ENCODE results near the gene LONP2.
"Not testable (repeated sequence)": the region's sequence is repeated elsewhere in the genome, so short reads cannot be mapped to it uniquely, and the experiment has no call there.

Gene LONP2

DNA sequence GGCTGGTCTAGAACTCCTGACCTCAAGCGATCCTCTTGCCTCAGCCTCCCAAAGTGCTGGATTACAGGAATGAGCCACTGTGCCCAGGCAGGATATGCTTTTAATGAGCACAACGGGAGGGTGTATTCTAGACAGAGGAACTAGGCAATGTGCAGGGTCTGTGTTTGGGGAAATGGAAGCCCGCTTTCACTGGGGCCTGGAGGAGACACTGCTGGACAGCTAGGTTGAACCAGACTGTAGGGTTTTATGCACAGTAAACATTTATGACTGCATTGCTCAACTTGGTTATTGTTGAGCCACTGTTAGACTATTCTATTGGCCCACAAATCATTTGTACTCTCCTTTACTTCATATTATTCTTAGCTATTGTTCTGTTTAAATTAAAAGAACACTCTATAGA lies 151.3 kb downstream of the LONP2 start:
- DNase-seq, result no peak

DNA sequence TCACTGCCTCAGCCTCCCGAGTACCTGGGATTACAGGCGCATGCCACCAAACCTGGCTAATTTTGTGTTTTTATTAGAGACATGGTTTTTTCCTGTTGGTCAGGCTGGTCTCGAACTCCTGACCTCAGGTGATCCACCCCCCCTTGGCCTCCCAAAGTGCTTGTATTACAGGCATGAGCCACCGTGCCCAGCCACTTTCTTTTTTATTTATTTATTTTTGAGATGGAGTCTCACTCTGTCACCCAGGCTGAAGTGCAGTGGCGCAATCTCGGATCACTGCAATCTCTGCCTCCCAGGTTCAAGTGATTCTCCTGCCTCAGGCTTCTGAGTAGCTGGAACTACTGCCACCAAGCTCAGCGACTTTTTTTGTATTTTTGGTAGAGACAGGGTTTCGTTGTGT lies 158.4 kb downstream of the LONP2 start:
- DNase-seq, result not testable (repeated sequence)

DNA sequence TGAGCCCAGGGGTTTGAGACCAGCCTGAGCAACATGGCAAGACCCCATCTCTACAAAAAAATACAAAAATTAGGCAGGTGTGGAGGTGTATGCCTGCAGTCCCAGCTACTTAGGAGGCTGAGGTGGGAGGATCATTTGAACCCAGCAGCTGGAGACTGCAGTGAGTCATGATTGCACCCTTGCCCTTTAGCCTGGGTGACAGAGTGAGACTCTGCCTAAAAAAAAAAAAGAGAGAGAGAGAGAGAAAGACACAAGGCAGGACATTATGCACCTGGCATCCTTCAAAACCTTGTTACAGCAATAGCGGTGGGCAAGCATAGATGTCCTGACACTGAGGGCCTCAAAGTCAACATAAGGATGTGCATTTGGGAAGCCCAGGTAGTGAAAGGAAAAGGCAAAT lies 161.1 kb downstream of the LONP2 start:
- DNase-seq, result no peak

DNA sequence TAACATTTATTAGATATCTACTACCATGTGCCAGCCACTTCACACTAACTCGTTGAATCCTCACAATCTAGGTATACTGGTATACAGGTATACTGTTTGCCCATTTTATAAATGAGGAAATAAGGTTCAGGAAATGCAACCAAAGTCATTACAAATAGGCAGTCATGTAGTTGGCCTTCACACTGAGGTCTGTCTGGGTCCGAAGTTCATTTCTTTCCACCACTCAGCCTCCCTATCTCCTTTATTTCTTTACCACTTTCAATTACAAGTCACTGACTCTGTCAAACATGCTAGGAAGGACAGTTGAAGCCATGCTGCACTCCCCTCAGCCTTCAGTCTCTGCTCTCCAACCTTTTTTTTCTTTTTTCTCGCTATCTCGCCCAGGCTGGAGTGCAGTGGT lies 161.8 kb downstream of the LONP2 start:
- DNase-seq, result no peak
